SK-N-SH (cell line): ENCODE measurements around the gene SUCLG2. TPM values are rescaled to one million over a fixed set of nuclear protein-coding genes. Genes with fewer than 3 reads are reported as not detected.
"Not testable (repeated sequence)": the region's sequence is repeated elsewhere in the genome, so short reads cannot be mapped to it uniquely, and the experiment has no call there.

Experiments
- CTCF ChIA-PET: fragments of 300-600, 350-600 bp; formaldehyde crosslinking; extraction: SDS; loops from one replicate; lab custom pipeline; 2021; lab: Yijun Ruan, JAX
- POLR2A ChIA-PET: fragments of 350-600 bp; sonication (Branson Sonifier 250); formaldehyde crosslinking; extraction: SDS; loops from one replicate; lab custom pipeline; 2020; ENCODE audit warnings: antibody characterized with exemption, inconsistent platforms; lab: Yijun Ruan, JAX
- DNase-seq: peaks from one replicate; pipeline ENCODE4 v3.0.0; 2012
- H2AFZ ChIP-seq: fragments of 200-600 bp; sonication (generic); 2 replicates; pipeline ENCODE4 v1.8.1; 2016; ENCODE audit warnings: antibody characterized with exemption, mild to moderate bottlenecking, low read depth
- H3F3A ChIP-seq: fragments of 200-600 bp; sonication (generic); replicated peaks from 2 replicates; pipeline ENCODE3; 2016; ENCODE audit warnings: antibody characterized with exemption, mild to moderate bottlenecking; ENCODE audit not compliant: insufficient read depth
- H3K27ac ChIP-seq, 2 experiments: fragments of 200-500 bp in 1 of 2; fragments of 200-600 bp in 1 of 2; sonication (Bioruptor generic) in 1 of 2; sonication (generic), shearing (Covaris generic) in 1 of 2; 2 replicates each; pipeline versions ENCODE4 v1.5.1 to v1.6.1; 2014 to 2016; ENCODE audit warnings: low read depth in 2 of 2, inconsistent platforms in 1 of 2, low read length in 1 of 2, mild to moderate bottlenecking in 1 of 2, mixed read lengths in 1 of 2
- H3K27me3 ChIP-seq: fragments of 200-600 bp; sonication (generic), shearing (Covaris generic); 2 replicates; pipeline ENCODE4 v1.6.1; 2016; ENCODE audit warnings: mixed run types; ENCODE audit not compliant: insufficient read depth
- H3K36me3 ChIP-seq, 2 experiments: fragments of 200-500 bp in 1 of 2; fragments of 200-600 bp in 1 of 2; sonication (Bioruptor generic) in 1 of 2; sonication (generic) in 1 of 2; replicated peaks in 1 of 2; 2 replicates each; pipeline versions ENCODE3 to v1.5.1; 2014 to 2016; ENCODE audit warnings: low read length in 1 of 2, mild to moderate bottlenecking in 1 of 2; ENCODE audit not compliant: insufficient read depth in 2 of 2, control insufficient read depth in 1 of 2
- H3K4me1 ChIP-seq, 2 experiments: fragments of 200-500 bp in 1 of 2; fragments of 200-600 bp in 1 of 2; sonication (Bioruptor generic) in 1 of 2; sonication (generic), shearing (Covaris generic) in 1 of 2; 2 replicates each; pipeline versions ENCODE4 v1.5.1 to v1.6.1; 2014 to 2016; ENCODE audit warnings: low read depth in 1 of 2, low read length in 1 of 2, mixed run types in 1 of 2; ENCODE audit not compliant: insufficient read depth in 2 of 2, control insufficient read depth in 1 of 2
- H3K4me2 ChIP-seq: fragments of 200-600 bp; sonication (generic), shearing (Covaris generic); 2 replicates; pipeline ENCODE4 v1.6.1; 2017; ENCODE audit warnings: mixed run types
- H3K4me3 ChIP-seq, 2 experiments: fragments of 200-500 bp in 1 of 2; fragments of 200-600 bp in 1 of 2; sonication (Bioruptor generic) in 1 of 2; sonication (generic), shearing (Covaris generic) in 1 of 2; 2 replicates each; pipeline versions ENCODE4 v1.5.1 to v1.8.1; 2014 to 2016; ENCODE audit warnings: low read depth in 2 of 2, inconsistent platforms in 1 of 2, low read length in 1 of 2, mild to moderate bottlenecking in 1 of 2, mixed read lengths in 1 of 2, moderate library complexity in 1 of 2
- H3K79me2 ChIP-seq: fragments of 200-600 bp; sonication (generic); 2 replicates; pipeline ENCODE4 v1.8.1; 2017; ENCODE audit warnings: mild to moderate bottlenecking; ENCODE audit not compliant: insufficient read depth
- H3K9ac ChIP-seq: fragments of 200-600 bp; sonication (generic); 2 replicates; pipeline ENCODE4 v1.6.1; 2017; ENCODE audit warnings: mixed run types
- H3K9me2 ChIP-seq: fragments of 200-600 bp; sonication (generic); 2 replicates; pipeline ENCODE4 v1.6.1; 2017; ENCODE audit warnings: mixed run types
- H3K9me3 ChIP-seq: fragments of 200-600 bp; sonication (generic); 2 replicates; pipeline ENCODE4 v1.6.1; 2017; ENCODE audit warnings: mixed run types, mild to moderate bottlenecking, moderate library complexity
- H4K20me1 ChIP-seq: fragments of 200-600 bp; sonication (generic); 2 replicates; pipeline ENCODE4 v1.6.1; 2017; ENCODE audit warnings: mild to moderate bottlenecking, mixed run types; ENCODE audit not compliant: insufficient read depth
- CHD2 ChIP-seq: fragments of 150-350 bp; IDR thresholded peaks from 2 replicates; pipeline ENCODE4 v1.6.1; 2018; ENCODE audit warnings: low read length; ENCODE audit not compliant: partially characterized antibody
- EP300 ChIP-seq, 2 experiments: IDR thresholded peaks; 2 replicates each; pipeline versions ENCODE4 v1.4.0 to v1.6.1; 2012; ENCODE audit warnings: borderline replicate concordance in 1 of 2, low read depth in 1 of 2, low read length in 1 of 2
- FOSL2 ChIP-seq: IDR thresholded peaks from 2 replicates; pipeline ENCODE4 v1.4.0; 2012; ENCODE audit warnings: low read depth, mild to moderate bottlenecking, moderate library complexity, borderline replicate concordance
- IRF3 ChIP-seq: fragments of 150-350 bp; IDR thresholded peaks from 2 replicates; pipeline ENCODE4 v1.6.1; 2016; ENCODE audit warnings: mild to moderate bottlenecking, low read depth, low read length
- MEF2A ChIP-seq: IDR thresholded peaks from 2 replicates; pipeline ENCODE4 v1.4.0; 2012; ENCODE audit warnings: low read depth, borderline replicate concordance
- MXI1 ChIP-seq: IDR thresholded peaks from 2 replicates; pipeline ENCODE4 v1.6.1; 2012; ENCODE audit warnings: mild to moderate bottlenecking, low read depth, low read length, improper control_type of control experiment
- PBX3 ChIP-seq: IDR thresholded peaks from 2 replicates; pipeline ENCODE4; 2012
- RAD21 ChIP-seq: IDR thresholded peaks from 2 replicates; pipeline ENCODE4 v1.6.1; 2012; ENCODE audit warnings: mild to moderate bottlenecking, low read length
- SIN3A ChIP-seq: IDR thresholded peaks from 2 replicates; pipeline ENCODE4 v1.6.1; 2012; ENCODE audit warnings: low read depth, mild to moderate bottlenecking, low read length, moderate library complexity, borderline replicate concordance
- TAF1 ChIP-seq: IDR thresholded peaks from 2 replicates; pipeline ENCODE4 v1.6.1; 2012; ENCODE audit warnings: low read depth, mild to moderate bottlenecking, low read length, moderate library complexity, borderline replicate concordance
- USF1 ChIP-seq: IDR thresholded peaks from 2 replicates; pipeline ENCODE4 v1.4.0; 2012; ENCODE audit warnings: low read depth, borderline replicate concordance
- USF2 ChIP-seq: fragments of 150-350 bp; IDR thresholded peaks from 2 replicates; pipeline ENCODE4 v1.6.1; 2017; ENCODE audit warnings: antibody characterized with exemption, low read length, low read depth, borderline replicate concordance
- WGBS: methylation state at CpG from one replicate; pipeline ENCODE4 v1.1.6; 2017; ENCODE audit warnings: low lambda C conversion rate; 5-methylcytosine and 5-hydroxymethylcytosine counted together
- polyA plus RNA-seq, 3 experiments: library from polyadenylated mRNA; depleted of rRNA; stranded (reverse); fragments of >200 nt; gene quantifications; 2 replicates each; pipeline ENCODE4 v1.2.3, GENCODE V29; 2012
- TF ChIP-seq, protein P1 (sequence below): IDR thresholded peaks from 2 replicates; pipeline ENCODE4 v1.4.0; 2012; ENCODE audit warnings: low read depth, borderline replicate concordance
- TF ChIP-seq, protein P2 (sequence below): IDR thresholded peaks from 2 replicates; pipeline ENCODE4 v1.6.1; 2012; ENCODE audit warnings: mild to moderate bottlenecking, low read depth, low read length, moderate library complexity

Gene SUCLG2
- polyA plus RNA-seq, 1 of the 3 experiments (the other 2 are of a cell fraction): 20.2 TPM

DNA sequence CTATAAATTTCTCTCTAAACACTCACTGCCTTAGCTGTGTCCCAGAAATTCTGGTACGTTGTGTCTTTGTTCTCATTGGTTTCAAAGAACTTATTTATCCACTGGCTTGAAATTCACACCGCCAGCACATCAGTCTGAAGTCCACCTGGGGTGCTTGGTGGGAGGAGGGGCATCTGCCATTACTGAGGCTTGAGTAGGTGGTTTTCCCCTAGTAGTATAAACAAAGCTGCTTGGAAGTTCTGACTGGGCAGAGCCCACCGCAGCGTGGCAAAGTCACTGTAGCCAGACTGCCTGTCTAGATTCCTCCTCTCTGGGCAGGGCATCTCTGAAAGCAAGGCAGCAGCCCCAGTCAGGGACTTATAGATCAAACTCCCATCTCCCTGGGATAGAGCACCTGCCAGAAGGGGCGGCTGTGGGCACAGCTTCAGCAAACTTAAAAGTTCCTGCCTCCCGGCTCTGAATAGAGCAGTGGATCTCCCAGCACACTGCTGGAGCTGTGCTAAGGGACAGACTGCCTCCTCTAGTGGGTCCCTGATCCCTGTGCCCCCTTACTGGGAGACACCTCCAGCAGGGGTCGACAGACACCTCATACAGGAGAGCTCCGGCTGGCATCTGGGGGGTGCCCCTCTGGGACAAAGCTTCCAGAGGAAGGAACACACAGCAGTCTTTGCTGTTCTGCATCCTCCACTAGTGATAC is 114.1 kb downstream of the SUCLG2 start:
- H3K36me3 ChIP-seq: no peaks in the 10 kb centered on the region
- H2AFZ ChIP-seq: no peak overlapping the region
- no peak overlapping the region for H3K4me3 ChIP-seq
- no peaks in the 10 kb centered on the region; a peak in 1 of 4 replicates for H3K4me1 ChIP-seq
- no peaks in the 10 kb centered on the region for H3K9me2 ChIP-seq
- no peak overlapping the region for H3K9ac ChIP-seq
- CTCF ChIA-PET: no interaction called here
- no peaks in the 10 kb centered on the region for H3F3A ChIP-seq
- H3K4me2 ChIP-seq: no peak overlapping the region
- H3K9me3 ChIP-seq: no peaks in the 10 kb centered on the region
- TF ChIP-seq SIN3A: no peak
- TF ChIP-seq USF2: no peak
- TF ChIP-seq IRF3: no peak
- TF ChIP-seq USF1: no peak
- TF ChIP-seq EP300 (IDR thresholded peaks at IDR 0.05; ENCODE audit: borderline replicate concordance in 1 of 2, low read depth in 1 of 2, low read length in 1 of 2): no peak
- TF ChIP-seq MEF2A: no peak
- TF ChIP-seq, protein P1, sequence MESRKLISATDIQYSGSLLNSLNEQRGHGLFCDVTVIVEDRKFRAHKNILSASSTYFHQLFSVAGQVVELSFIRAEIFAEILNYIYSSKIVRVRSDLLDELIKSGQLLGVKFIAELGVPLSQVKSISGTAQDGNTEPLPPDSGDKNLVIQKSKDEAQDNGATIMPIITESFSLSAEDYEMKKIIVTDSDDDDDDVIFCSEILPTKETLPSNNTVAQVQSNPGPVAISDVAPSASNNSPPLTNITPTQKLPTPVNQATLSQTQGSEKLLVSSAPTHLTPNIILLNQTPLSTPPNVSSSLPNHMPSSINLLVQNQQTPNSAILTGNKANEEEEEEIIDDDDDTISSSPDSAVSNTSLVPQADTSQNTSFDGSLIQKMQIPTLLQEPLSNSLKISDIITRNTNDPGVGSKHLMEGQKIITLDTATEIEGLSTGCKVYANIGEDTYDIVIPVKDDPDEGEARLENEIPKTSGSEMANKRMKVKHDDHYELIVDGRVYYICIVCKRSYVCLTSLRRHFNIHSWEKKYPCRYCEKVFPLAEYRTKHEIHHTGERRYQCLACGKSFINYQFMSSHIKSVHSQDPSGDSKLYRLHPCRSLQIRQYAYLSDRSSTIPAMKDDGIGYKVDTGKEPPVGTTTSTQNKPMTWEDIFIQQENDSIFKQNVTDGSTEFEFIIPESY: no peak
- TF ChIP-seq MXI1: no peak
- no peak for TF ChIP-seq TAF1
- TF ChIP-seq FOSL2: no peak
- TF ChIP-seq, protein P2, sequence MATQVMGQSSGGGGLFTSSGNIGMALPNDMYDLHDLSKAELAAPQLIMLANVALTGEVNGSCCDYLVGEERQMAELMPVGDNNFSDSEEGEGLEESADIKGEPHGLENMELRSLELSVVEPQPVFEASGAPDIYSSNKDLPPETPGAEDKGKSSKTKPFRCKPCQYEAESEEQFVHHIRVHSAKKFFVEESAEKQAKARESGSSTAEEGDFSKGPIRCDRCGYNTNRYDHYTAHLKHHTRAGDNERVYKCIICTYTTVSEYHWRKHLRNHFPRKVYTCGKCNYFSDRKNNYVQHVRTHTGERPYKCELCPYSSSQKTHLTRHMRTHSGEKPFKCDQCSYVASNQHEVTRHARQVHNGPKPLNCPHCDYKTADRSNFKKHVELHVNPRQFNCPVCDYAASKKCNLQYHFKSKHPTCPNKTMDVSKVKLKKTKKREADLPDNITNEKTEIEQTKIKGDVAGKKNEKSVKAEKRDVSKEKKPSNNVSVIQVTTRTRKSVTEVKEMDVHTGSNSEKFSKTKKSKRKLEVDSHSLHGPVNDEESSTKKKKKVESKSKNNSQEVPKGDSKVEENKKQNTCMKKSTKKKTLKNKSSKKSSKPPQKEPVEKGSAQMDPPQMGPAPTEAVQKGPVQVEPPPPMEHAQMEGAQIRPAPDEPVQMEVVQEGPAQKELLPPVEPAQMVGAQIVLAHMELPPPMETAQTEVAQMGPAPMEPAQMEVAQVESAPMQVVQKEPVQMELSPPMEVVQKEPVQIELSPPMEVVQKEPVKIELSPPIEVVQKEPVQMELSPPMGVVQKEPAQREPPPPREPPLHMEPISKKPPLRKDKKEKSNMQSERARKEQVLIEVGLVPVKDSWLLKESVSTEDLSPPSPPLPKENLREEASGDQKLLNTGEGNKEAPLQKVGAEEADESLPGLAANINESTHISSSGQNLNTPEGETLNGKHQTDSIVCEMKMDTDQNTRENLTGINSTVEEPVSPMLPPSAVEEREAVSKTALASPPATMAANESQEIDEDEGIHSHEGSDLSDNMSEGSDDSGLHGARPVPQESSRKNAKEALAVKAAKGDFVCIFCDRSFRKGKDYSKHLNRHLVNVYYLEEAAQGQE: no peak
- TF ChIP-seq RAD21: no peak
- no peak for TF ChIP-seq CHD2
- no peak for TF ChIP-seq PBX3
- no peaks in the 10 kb centered on the region for H4K20me1 ChIP-seq
- no peak for DNase-seq
- POLR2A ChIA-PET: no interaction called here
- no peaks in the 10 kb centered on the region for H3K27me3 ChIP-seq
- H3K27ac ChIP-seq: no peak overlapping the region
- H3K79me2 ChIP-seq: peaks cover 11% of the 10 kb centered on the region; the same call in 1 of the 2 replicates
- WGBS: 89% methylated on average over 4 of the region's 8 CpGs

GRCh38 chr3:67537203-67537602 is 117.2 kb downstream of the SUCLG2 start:
- POLR2A ChIA-PET, DNase-seq: not testable (repeated sequence)

More at GRCh38 chr3:67537203-67537602, 117.2 kb downstream of the SUCLG2 start:
- H3K4me3 ChIP-seq, H2AFZ ChIP-seq, H4K20me1 ChIP-seq, CTCF ChIA-PET, H3K9me2 ChIP-seq, H3K27ac ChIP-seq, H3F3A ChIP-seq, H3K9me3 ChIP-seq, H3K79me2 ChIP-seq, H3K27me3 ChIP-seq, H3K4me2 ChIP-seq, H3K9ac ChIP-seq, H3K36me3 ChIP-seq: not testable (repeated sequence)
- peaks cover 0 to 10% of the 10 kb centered on the region in 2 experiments; a peak in 3 of 4 replicates for H3K4me1 ChIP-seq
- WGBS: 99% methylated on average over 4 of the region's 4 CpGs
